H9 (cell line): ENCODE data around the gene SPATA16. TPM values are rescaled to one million over a fixed set of nuclear protein-coding genes. Genes with fewer than 3 reads are reported as not detected.

Experiments used
- DNase-seq: peaks from one replicate; pipeline ENCODE4 v3.0.0-alpha.2; 2017
- H2AFZ ChIP-seq: one replicate; pipeline ENCODE4 v1.6.1; 2013; ENCODE audit warnings: mild to moderate bottlenecking, low read length, control low read depth, moderate library complexity
- H2AK5ac ChIP-seq: 2 replicates; pipeline ENCODE4 v1.6.1; 2013; ENCODE audit warnings: low read length, control low read depth, mixed read lengths; ENCODE audit not compliant: insufficient read length
- H2BK120ac ChIP-seq: one replicate; pipeline ENCODE4 v1.6.1; 2013; ENCODE audit warnings: low read depth, mild to moderate bottlenecking, low read length, control low read depth, inconsistent platforms; ENCODE audit not compliant: poor library complexity, severe bottlenecking
- H2BK12ac ChIP-seq: 2 replicates; pipeline ENCODE4 v1.6.1; 2013; ENCODE audit warnings: low read length, control low read depth, mixed read lengths, low read depth; ENCODE audit not compliant: insufficient read length
- H2BK15ac ChIP-seq: 2 replicates; pipeline ENCODE4 v1.6.1; 2013; ENCODE audit warnings: low read depth, low read length, control low read depth
- H2BK20ac ChIP-seq: one replicate; pipeline ENCODE4 v1.6.1; 2013; ENCODE audit warnings: low read depth, mild to moderate bottlenecking, low read length, control low read depth, inconsistent platforms; ENCODE audit not compliant: poor library complexity, severe bottlenecking
- H2BK5ac ChIP-seq: 2 replicates; pipeline ENCODE4 v1.6.1; 2013; ENCODE audit warnings: low read length, control low read depth, mixed read lengths; ENCODE audit not compliant: insufficient read length
- H3K14ac ChIP-seq: 2 replicates; pipeline ENCODE4 v1.6.1; 2013; ENCODE audit warnings: low read length, control low read depth; ENCODE audit not compliant: insufficient read depth
- H3K18ac ChIP-seq: 2 replicates; pipeline ENCODE4 v1.6.1; 2013; ENCODE audit warnings: low read depth, mild to moderate bottlenecking, mixed read lengths, low read length, control low read depth; ENCODE audit not compliant: insufficient read length
- H3K23ac ChIP-seq: 2 replicates; pipeline ENCODE4 v1.6.1; 2013; ENCODE audit warnings: low read length, control low read depth, mixed read lengths, low read depth; ENCODE audit not compliant: insufficient read length
- H3K23me2 ChIP-seq: 2 replicates; pipeline ENCODE4 v1.6.1; 2013; ENCODE audit warnings: low read depth, mild to moderate bottlenecking, mixed read lengths, low read length, control low read depth; ENCODE audit not compliant: insufficient read length, poor library complexity, severe bottlenecking
- H3K27ac ChIP-seq: 2 replicates; pipeline ENCODE4 v1.5.1; 2013; ENCODE audit warnings: low read length, control low read depth, mixed read lengths, low read depth; ENCODE audit not compliant: insufficient read length
- H3K27me3 ChIP-seq: 2 replicates; pipeline ENCODE4 v1.6.1; 2013; ENCODE audit warnings: low read length, control low read depth, inconsistent platforms; ENCODE audit not compliant: insufficient read depth
- H3K4ac ChIP-seq: 2 replicates; pipeline ENCODE4 v1.6.1; 2013; ENCODE audit warnings: low read depth, mild to moderate bottlenecking, control low read depth, inconsistent platforms, low read length, moderate library complexity
- H3K4me1 ChIP-seq: 2 replicates; pipeline ENCODE4 v1.6.1; 2013; ENCODE audit warnings: low read length, control low read depth, inconsistent platforms; ENCODE audit not compliant: insufficient read depth
- H3K4me2 ChIP-seq: 2 replicates; pipeline ENCODE4 v1.6.1; 2013; ENCODE audit warnings: low read length, control low read depth, mixed read lengths; ENCODE audit not compliant: insufficient read length, insufficient read depth
- H3K56ac ChIP-seq: 2 replicates; pipeline ENCODE4 v1.6.1; 2013; ENCODE audit warnings: low read depth, mild to moderate bottlenecking, mixed read lengths, low read length, control low read depth; ENCODE audit not compliant: insufficient read length
- H3K79me1 ChIP-seq: 2 replicates; pipeline ENCODE4 v1.6.1; 2013; ENCODE audit warnings: low read depth, mild to moderate bottlenecking, moderate library complexity, low read length, control low read depth, inconsistent platforms; ENCODE audit not compliant: insufficient read depth, poor library complexity, severe bottlenecking
- H3K79me2 ChIP-seq: 2 replicates; pipeline ENCODE4 v1.6.1; 2013; ENCODE audit warnings: low read length, control low read depth, inconsistent platforms; ENCODE audit not compliant: insufficient read depth
- H3K9ac ChIP-seq: 2 replicates; pipeline ENCODE4 v1.6.1; 2013; ENCODE audit warnings: low read length, control low read depth, mixed read lengths; ENCODE audit not compliant: insufficient read length; ENCODE audit errors: extremely low read depth
- H3K9me3 ChIP-seq: one replicate; pipeline ENCODE4 v1.6.1; 2013; ENCODE audit warnings: low read depth, low read length, inconsistent platforms; ENCODE audit not compliant: control insufficient read depth
- H3T11ph ChIP-seq: one replicate; pipeline ENCODE4 v1.6.1; 2013; ENCODE audit warnings: mild to moderate bottlenecking, low read length, control low read depth, inconsistent platforms
- H4K20me1 ChIP-seq: one replicate; pipeline ENCODE4 v1.6.1; 2013; ENCODE audit not compliant: control insufficient read depth, insufficient read length, insufficient read depth
- H4K5ac ChIP-seq: 2 replicates; pipeline ENCODE4 v1.6.1; 2013; ENCODE audit warnings: low read depth, mild to moderate bottlenecking, mixed read lengths, low read length, control low read depth; ENCODE audit not compliant: insufficient read length
- H4K8ac ChIP-seq: replicated peaks from 2 replicates; pipeline ENCODE4 v1.6.1; 2013; ENCODE audit warnings: low read length, control low read depth, mixed read lengths, low read depth; ENCODE audit not compliant: insufficient read length
- H4K91ac ChIP-seq: 2 replicates; pipeline ENCODE4 v1.6.1; 2013; ENCODE audit warnings: low read depth, mild to moderate bottlenecking, moderate library complexity, mixed read lengths, low read length, control low read depth; ENCODE audit not compliant: insufficient read length
- H3K27ac Mint-ChIP-seq, 3 experiments: 2 replicates in 2 of 3; 3 replicates in 1 of 3; pipeline ENCODE4 v1.8.0; 2020 to 2021; ENCODE audit warnings: mixed read lengths in 3 of 3, mild to moderate bottlenecking in 1 of 3, moderate library complexity in 1 of 3
- H3K27me3 Mint-ChIP-seq: 2 replicates; pipeline ENCODE4 v1.8.0; 2021; ENCODE audit warnings: low read depth, mild to moderate bottlenecking, moderate library complexity, mixed read lengths
- H3K36me3 Mint-ChIP-seq, 3 experiments: 2 replicates in 2 of 3; 3 replicates in 1 of 3; pipeline ENCODE4 v1.8.0; 2020 to 2021; ENCODE audit warnings: low read depth in 3 of 3, mixed read lengths in 3 of 3; ENCODE audit not compliant: insufficient read depth in 1 of 3
- H3K4me1 Mint-ChIP-seq, 2 experiments: 2 replicates each; pipeline ENCODE4 v1.8.0; 2020; ENCODE audit warnings: mixed read lengths in 2 of 2
- H3K4me3 Mint-ChIP-seq, 2 experiments: 2 replicates in 1 of 2; 3 replicates in 1 of 2; pipeline ENCODE4 v1.8.0; 2020 to 2021; ENCODE audit warnings: mild to moderate bottlenecking in 2 of 2, mixed read lengths in 2 of 2, moderate library complexity in 1 of 2
- H3K9me3 Mint-ChIP-seq, 2 experiments: 2 replicates in 1 of 2; 3 replicates in 1 of 2; pipeline ENCODE4 v1.8.0; 2020; ENCODE audit warnings: mild to moderate bottlenecking in 2 of 2, mixed read lengths in 2 of 2, moderate library complexity in 1 of 2
- CTCF ChIP-seq: fragments of 200-600 bp; sonication (generic); conservative IDR thresholded peaks from 3 replicates; pipeline ENCODE4 v1.8.0; 2021; ENCODE audit warnings: antibody characterized with exemption, mild to moderate bottlenecking
- WGBS: extraction: QIAGEN DNeasy Blood & Tissue Kit; methylation state at CpG from one replicate; pipeline ENCODE4 v1.1.7; 2013; ENCODE audit warnings: missing lambda C conversion rate, low lambda C conversion rate, mixed read lengths; ENCODE audit not compliant: insufficient read length; ENCODE audit errors: extremely low coverage; 5-methylcytosine and 5-hydroxymethylcytosine counted together
- total RNA-seq: library from RNA; stranded (reverse); gene quantifications from 2 replicates; pipeline ENCODE4 v1.2.1, GENCODE V29; 2021

SPATA16 gene
- total RNA-seq, 1 experiment from 2014 or later = not detected

GRCh38 chr3:172915911-172916514 is 225.0 kb downstream of the SPATA16 start:
- peaks cover 24 to 31% of the 10 kb centered on the region in 2 experiments for H3K4me1 Mint-ChIP-seq

More at GRCh38 chr3:172915911-172916514, 225.0 kb downstream of the SPATA16 start:
- Histone ChIP-seq H2AFZ (no peak overlapping the region), H3K56ac (no peak overlapping the region), H3K18ac (no peak overlapping the region), H2BK20ac (no peak overlapping the region), H3K9ac (no peak overlapping the region), H3K27ac (no peak overlapping the region), H3K27me3 (no peaks in the 10 kb centered on the region), H3K79me2 (no peaks in the 10 kb centered on the region), H2BK5ac (no peak overlapping the region), H2BK120ac (no peak overlapping the region), H2BK15ac (no peak overlapping the region), H3K9me3 (no peaks in the 10 kb centered on the region), H3T11ph (no peak overlapping the region), H3K23ac (no peak overlapping the region), H3K79me1 (no peaks in the 10 kb centered on the region), H4K20me1 (no peaks in the 10 kb centered on the region), H4K5ac (no peak overlapping the region), H2BK12ac (no peak overlapping the region), H2AK5ac (no peak overlapping the region), H3K4me2 (no peak overlapping the region), H3K23me2 (no peaks in the 10 kb centered on the region), H3K4ac (no peak overlapping the region), H3K14ac (no peak overlapping the region), H3K4me1 (peaks cover 3% of the 10 kb centered on the region; the same call in 1 of the 2 replicates), H4K91ac (no peak overlapping the region), H4K8ac (no peak overlapping the region)
- Mint-ChIP-seq H3K9me3 (no peaks in the 10 kb centered on the region), H3K4me3 (no peak overlapping the region), H3K36me3 (no peaks in the 10 kb centered on the region), H3K27ac (peak overlapping the region in 1 of 3 experiments; percentile 34; a peak in 2 of 7 replicates), H3K27me3 (no peaks in the 10 kb centered on the region)
- no peak for DNase-seq
- TF ChIP-seq CTCF = no peak
- WGBS = no CpG with 5 or more reads among the region's 1 CpG
